PC-9 (cell line): ENCODE measurements around the gene BLOC1S4. TPM values are rescaled to one million over a fixed set of nuclear protein-coding genes. Genes with fewer than 3 reads are reported as not detected.
"Not testable (repeated sequence)": the region's sequence is repeated elsewhere in the genome, so short reads cannot be mapped to it uniquely, and the experiment has no call there.

ENCODE experiments used
- BruUV-seq: library from RNA; stranded (reverse); fragments of 400-500 nt; replicated peaks from 2 replicates; lab custom pipeline; 2021; lab: Mats Ljungman, UMichigan
- CTCF ChIA-PET: fragments of 300-600 bp; sonication (Branson Sonifier 250); formaldehyde crosslinking; loops from one replicate; lab custom pipeline; 2022; ENCODE audit warnings: antibody characterized with exemption; lab: Charles Lee
- POLR2A ChIA-PET: fragments of 300-600 bp; sonication (Branson Sonifier 250); formaldehyde crosslinking; loops from one replicate; lab custom pipeline; 2022; ENCODE audit warnings: antibody characterized with exemption; ENCODE audit not compliant: unreplicated experiment; lab: Charles Lee
- DNase-seq, 2 experiments: peaks; one replicate each; pipeline versions ENCODE4 v3.0.0 to v3.0.0-alpha.2; 2015 to 2022; ENCODE audit warnings: mixed read lengths in 1 of 2
- H2AFZ ChIP-seq: fragments of 200-600 bp; sonication (generic); 2 replicates; pipeline ENCODE4 v1.8.1; 2017; ENCODE audit warnings: antibody characterized with exemption
- H3F3A ChIP-seq: fragments of 200-600 bp; sonication (generic); 2 replicates; pipeline ENCODE4 v1.8.1; 2017; ENCODE audit warnings: antibody characterized with exemption, mild to moderate bottlenecking, low read depth; ENCODE audit not compliant: insufficient read depth
- H3K27ac ChIP-seq: fragments of 200-600 bp; sonication (generic); 2 replicates; pipeline ENCODE4 v1.6.1; 2016; ENCODE audit warnings: mixed run types
- H3K27me3 ChIP-seq: fragments of 200-600 bp; sonication (generic); 2 replicates; pipeline ENCODE4 v1.6.1; 2016; ENCODE audit warnings: low read depth, mixed run types; ENCODE audit not compliant: insufficient read depth
- H3K36me3 ChIP-seq: fragments of 200-600 bp; sonication (generic); 2 replicates; pipeline ENCODE4 v1.6.1; 2016; ENCODE audit warnings: low read depth, mixed run types
- H3K4me1 ChIP-seq: fragments of 200-600 bp; sonication (generic); replicated peaks from 2 replicates; pipeline ENCODE4 v1.6.1; 2016; ENCODE audit warnings: mixed run types; ENCODE audit not compliant: insufficient read depth
- H3K4me2 ChIP-seq: fragments of 200-600 bp; sonication (generic); 2 replicates; pipeline ENCODE4 v1.6.1; 2017; ENCODE audit warnings: mixed run types
- H3K4me3 ChIP-seq: fragments of 200-600 bp; sonication (generic); 2 replicates; pipeline ENCODE4 v1.6.1; 2016; ENCODE audit warnings: mixed run types
- H3K79me2 ChIP-seq: fragments of 200-600 bp; sonication (generic); 2 replicates; pipeline ENCODE4 v1.6.1; 2017; ENCODE audit warnings: low read depth, mixed run types
- H3K9me2 ChIP-seq: fragments of 200-600 bp; sonication (generic); 2 replicates; pipeline ENCODE4 v1.8.1; 2017; ENCODE audit warnings: mild to moderate bottlenecking; ENCODE audit not compliant: insufficient read depth
- H3K9me3 ChIP-seq: fragments of 200-600 bp; sonication (generic); 2 replicates; pipeline ENCODE4 v1.8.1; 2016; ENCODE audit warnings: low read depth; ENCODE audit not compliant: insufficient read depth
- H4K20me1 ChIP-seq: fragments of 200-600 bp; sonication (generic); 2 replicates; pipeline ENCODE4 v1.8.1; 2017; ENCODE audit not compliant: insufficient read depth
- CTCF ChIP-seq: fragments of 200-600 bp; sonication (generic); conservative IDR thresholded peaks from 2 replicates; pipeline ENCODE4 v1.6.1; 2017; ENCODE audit warnings: mixed run types, antibody characterized with exemption, mild to moderate bottlenecking, moderate library complexity
- EZH2 ChIP-seq: fragments of 200-600 bp; sonication (generic); IDR thresholded peaks from 2 replicates; pipeline ENCODE4 v1.8.0; 2017; ENCODE audit warnings: antibody characterized with exemption, low read depth
- intact Hi-C: fragments of 100-400 bp; cut with micrococcal nuclease; formaldehyde crosslinking; loops from one replicate; pipeline ENCODE4 v1.10.0; 2022; ENCODE audit not compliant: unreplicated experiment
- total RNA-seq: library from RNA; stranded (reverse); gene quantifications from 2 replicates; pipeline ENCODE4 v1.2.3, GENCODE V29; 2021

Gene BLOC1S4
- total RNA-seq, 1 experiment from 2014 or later = 11.7 TPM

DNA sequence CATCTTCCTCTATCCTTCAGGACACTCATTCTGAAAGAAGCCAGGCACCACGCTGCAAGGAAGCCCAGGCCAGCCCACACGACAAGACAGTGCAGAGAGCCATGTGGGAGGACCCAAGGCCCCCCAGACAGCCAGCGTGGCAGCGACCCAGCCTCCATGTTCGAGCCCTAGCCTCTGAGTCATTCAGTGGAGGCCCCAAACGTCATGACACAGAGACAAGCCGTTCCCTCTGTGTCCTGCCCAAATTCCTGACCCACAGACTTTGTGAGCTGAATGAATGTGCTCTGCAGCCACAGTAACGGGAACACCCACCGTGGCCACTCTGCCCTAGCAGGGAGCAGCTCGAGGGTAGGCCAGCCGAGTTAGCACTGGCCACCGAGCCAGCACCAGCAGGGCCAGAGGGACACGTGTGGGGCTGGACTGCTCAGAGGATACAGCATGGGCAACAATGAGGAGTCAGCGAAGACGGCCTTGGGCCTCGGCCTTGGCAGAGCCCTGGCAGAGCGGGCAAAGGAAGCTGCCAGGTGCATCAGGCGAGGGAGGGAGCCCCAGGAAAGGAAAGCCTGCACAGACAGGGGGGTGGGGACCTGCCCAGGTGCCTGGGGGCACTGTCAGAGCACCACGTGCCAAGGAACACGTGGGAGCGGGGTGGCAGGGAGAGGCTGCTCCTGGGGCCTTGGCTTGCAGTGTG, 8.6 kb downstream of the BLOC1S4 start:
- DNase-seq = no peak
- Histone ChIP-seq H3F3A (no peaks in the 10 kb centered on the region), H3K4me3 (no peak overlapping the region), H2AFZ (no peak overlapping the region), H3K4me2 (no peak overlapping the region), H3K9me3 (no peaks in the 10 kb centered on the region), H3K9me2 (no peaks in the 10 kb centered on the region), H3K36me3 (no peaks in the 10 kb centered on the region), H3K27me3 (no peaks in the 10 kb centered on the region), H3K27ac (no peak overlapping the region), H4K20me1 (no peaks in the 10 kb centered on the region), H3K79me2 (no peaks in the 10 kb centered on the region), H3K4me1 (no peaks in the 10 kb centered on the region)
- BruUV-seq = no TSS peak
- intact Hi-C loops = no loop called here
- POLR2A ChIA-PET = no interaction called here
- CTCF ChIA-PET = no interaction called here
- TF ChIP-seq EZH2 (no peak), CTCF (no peak)

DNA sequence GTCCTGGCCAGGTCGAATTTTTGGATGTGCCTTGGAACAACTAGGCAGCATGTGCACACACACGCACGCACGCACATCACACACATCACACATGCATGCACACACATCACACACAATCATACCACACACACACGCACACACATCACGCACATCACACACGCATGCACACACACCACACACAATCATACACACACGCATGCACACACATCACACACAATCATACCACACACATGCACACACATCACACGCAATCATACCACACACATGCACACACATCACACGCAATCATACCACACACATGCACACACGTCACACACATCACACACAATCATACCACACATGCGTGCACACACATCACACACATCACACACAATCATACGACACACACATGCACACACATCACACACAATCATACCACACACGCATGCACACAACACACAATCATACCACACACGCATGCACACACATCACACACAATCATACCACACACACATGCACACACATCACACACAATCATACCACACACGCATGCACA, 9.5 kb downstream of the BLOC1S4 start:
- H3F3A ChIP-seq, H3K4me3 ChIP-seq, POLR2A ChIA-PET, CTCF ChIA-PET, H2AFZ ChIP-seq, DNase-seq, H3K27me3 ChIP-seq, H3K4me2 ChIP-seq, BruUV-seq, H3K9me3 ChIP-seq, H4K20me1 ChIP-seq, H3K4me1 ChIP-seq, H3K36me3 ChIP-seq, H3K9me2 ChIP-seq, H3K79me2 ChIP-seq, intact Hi-C loops, H3K27ac ChIP-seq: not testable (repeated sequence)

- Histone ChIP-seq H3K27me3 (no peaks in the 10 kb centered on the region), H4K20me1 (no peaks in the 10 kb centered on the region), H3K4me1 (peaks cover 8% of the 10 kb centered on the region), H3K9me2 (no peaks in the 10 kb centered on the region), H3K79me2 (no peaks in the 10 kb centered on the region), H3F3A (no peaks in the 10 kb centered on the region), H3K4me2 (no peak overlapping the region), H3K9me3 (no peaks in the 10 kb centered on the region), H3K4me3 (no peak overlapping the region), H3K36me3 (no peaks in the 10 kb centered on the region), H3K27ac (no peak overlapping the region), H2AFZ (no peak overlapping the region)
- no peak for TF ChIP-seq CTCF
- TF ChIP-seq EZH2 = no peak
- intact Hi-C loops = no loop called here
- DNase-seq = no peak
- BruUV-seq = no TSS peak
- POLR2A ChIA-PET = no interaction called here
- CTCF ChIA-PET = no interaction called here
Measured at GRCh38 chr4:6727081-6727942, 11.3 kb downstream of the BLOC1S4 start.
